Right renal cortex interstitium (tissue), 3 donors: ENCODE measurements around the gene SLC19A2. TPM values are rescaled to one million over a fixed set of nuclear protein-coding genes. Genes with fewer than 3 reads are reported as not detected.
A peak's percentile ranks its signal among the peaks of the same experiment; 100 is the strongest.
"Not testable (repeated sequence)": the region's sequence is repeated elsewhere in the genome, so short reads cannot be mapped to it uniquely, and the experiment has no call there.

Experiments used
- DNase-seq, 3 donors: peaks; one replicate each; pipeline ENCODE4 v3.0.0-alpha.2; 2013; ENCODE audit warnings: low read depth in 3 of 3, low spot score in 2 of 3
- polyA plus RNA-seq, 3 donors: library from polyadenylated mRNA; unstranded; fragments of 120-200 nt; gene quantifications; one replicate each; pipeline ENCODE4 v1.2.1, GENCODE V29; 2013; ENCODE audit not compliant: insufficient read length in 3 of 3

Gene SLC19A2
- polyA plus RNA-seq, 3 donors = 16.6 to 20.3 (median 18.5) TPM

DNA sequence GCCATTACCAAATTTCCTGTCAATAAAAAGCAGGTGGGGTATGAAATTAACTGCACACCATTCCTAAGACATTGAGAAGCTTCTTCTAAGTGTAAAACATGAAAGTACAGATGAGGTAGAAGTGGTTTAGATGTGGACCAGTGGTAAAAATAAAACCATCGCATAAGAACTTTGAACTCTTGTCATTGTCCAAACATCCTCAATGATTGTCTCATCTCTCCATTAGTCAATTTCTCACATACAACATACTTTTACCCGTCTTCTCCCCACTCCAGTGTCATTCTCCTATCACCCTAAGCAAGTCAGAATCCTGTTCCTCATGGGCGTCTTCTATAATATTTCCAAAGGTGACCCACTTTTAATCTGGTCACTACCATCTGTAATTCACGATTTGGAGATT lies 24.3 kb upstream of the SLC19A2 start:
- no peak for DNase-seq

DNA sequence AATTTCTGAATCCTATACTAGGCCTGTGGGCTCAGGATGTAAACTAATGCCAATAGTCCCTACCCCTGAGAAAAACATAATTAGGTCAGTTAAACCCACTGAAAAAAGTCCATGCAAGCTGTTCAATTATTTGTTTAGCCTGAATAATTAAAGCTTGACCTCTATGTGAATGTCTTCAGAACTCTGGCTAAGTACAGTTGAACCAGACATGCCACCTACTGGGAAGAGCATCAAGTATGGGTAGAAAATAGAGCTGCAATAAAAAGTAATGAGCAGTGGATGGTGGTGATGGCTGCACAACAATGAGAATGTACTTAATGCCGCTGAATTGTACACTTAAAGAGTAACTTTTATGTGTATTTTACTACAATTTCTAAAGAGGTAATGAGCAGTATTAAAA lies 23.6 kb upstream of the SLC19A2 start:
- DNase-seq = no peak

DNA sequence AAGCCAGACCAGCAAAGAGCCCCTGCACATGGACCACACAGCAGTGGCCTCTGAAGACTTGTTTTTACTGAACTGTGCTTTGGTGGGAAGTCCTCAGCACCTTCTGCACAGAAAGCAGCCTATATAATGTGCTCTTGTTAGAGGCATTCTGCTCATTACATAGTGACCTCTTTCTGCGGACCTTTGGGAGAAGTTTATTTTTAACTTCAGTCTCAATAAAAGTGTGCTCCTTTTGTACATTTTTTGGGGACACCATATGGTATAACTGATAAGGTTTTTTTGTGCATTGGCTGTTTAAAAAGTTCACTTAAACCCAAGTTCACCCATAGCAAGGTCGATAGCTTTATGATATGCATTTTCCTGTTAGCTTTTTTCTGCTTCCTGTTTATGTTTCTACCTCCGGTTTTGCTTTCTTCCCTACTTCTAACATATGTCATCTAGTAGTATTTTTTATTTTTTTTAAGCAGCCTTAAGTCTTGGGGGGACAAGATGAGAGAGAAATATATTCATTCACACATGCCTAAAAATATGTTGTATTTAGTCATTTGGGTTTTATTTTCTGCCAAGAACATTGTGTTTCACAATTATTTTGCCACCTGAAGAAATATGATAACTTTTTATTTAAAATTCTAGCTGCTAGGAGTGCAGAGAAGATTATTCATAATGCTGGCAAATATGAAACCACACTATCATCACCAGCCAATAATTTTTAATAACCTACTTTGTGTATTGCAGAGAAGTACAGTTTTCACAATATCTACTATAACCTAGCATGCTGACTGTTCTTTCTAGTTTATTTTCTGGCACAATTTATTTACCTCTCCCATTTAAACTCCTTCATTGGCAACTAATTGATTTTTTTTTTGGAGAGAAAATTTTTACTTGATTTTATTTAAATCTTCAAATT lies 22.9 kb upstream of the SLC19A2 start:
- no peak for DNase-seq

DNA sequence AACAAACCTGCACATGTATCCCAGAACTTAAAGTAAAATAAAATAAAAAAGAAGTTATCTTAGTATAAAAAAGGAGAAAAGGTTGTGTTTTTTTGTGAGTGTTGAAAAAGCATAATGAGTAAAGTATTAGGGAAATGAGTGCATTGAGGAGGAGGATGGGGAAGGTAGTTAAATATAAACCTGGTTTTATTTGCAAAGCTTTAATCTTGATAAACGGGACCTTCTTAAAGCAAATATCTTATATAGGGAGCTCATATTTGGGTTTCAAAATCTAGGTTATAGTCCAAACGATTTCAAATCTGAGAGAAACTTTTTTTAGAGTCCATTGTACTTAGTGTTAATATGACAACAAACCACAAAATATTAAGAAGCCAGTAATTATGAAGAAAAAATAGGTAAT lies 21.7 kb upstream of the SLC19A2 start:
- DNase-seq = no peak

DNA sequence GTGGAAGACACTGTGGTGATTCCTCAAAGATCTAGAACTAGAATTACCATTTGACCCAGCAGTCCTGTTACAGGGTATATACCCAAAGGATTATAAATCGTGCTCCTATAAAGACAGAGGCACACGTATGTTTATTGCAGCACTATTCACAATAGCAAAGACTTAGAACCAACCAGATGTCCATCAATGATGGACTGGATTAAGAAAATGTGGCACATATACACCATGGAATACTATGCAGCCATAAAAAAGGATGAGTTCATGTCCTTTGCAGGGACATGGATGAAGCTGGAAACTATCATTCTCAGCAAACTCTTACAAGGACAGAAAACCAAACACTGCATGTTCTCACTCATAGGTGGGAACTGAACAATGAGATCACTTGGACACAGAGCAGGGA lies 17.9 kb upstream of the SLC19A2 start:
- DNase-seq = not testable (repeated sequence)

DNA sequence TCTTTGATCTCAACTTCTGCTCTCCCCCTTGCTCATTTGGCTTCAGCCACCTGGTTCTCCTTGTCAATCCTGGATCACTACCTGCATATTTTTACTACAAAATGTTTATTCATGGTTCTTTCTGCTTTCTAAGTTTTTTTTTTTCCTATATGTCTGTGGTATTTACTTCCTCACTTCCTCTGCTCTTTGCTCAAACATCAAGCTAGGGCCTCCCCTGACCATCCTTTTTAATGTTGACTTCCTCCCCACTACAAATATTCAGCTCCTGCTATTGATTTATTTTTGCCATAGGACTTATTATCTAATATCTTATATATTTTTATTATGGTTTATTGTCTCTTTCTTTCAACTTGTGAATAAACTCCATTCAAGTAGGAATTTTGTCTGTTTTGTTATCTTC lies 14.1 kb upstream of the SLC19A2 start:
- DNase-seq = no peak

DNA sequence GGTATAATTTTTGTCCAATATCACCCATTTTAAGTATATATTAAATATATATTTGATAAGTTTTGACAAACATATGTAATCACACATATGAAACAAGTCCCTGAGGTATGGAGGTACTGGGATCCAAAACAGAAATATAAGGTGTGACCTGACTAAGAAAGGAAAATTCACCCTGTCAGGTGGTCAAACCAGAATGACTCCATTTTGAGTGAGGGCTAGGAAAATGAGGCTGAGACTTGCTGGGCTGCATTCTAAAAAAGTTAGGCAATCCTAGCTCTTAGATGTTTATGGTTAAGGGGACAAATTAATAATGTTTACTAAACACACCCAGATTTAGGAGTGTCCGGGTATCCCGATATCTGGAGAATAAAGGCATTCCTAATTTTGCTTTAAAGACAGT lies 11.6 kb upstream of the SLC19A2 start:
- DNase-seq = no peak

DNA sequence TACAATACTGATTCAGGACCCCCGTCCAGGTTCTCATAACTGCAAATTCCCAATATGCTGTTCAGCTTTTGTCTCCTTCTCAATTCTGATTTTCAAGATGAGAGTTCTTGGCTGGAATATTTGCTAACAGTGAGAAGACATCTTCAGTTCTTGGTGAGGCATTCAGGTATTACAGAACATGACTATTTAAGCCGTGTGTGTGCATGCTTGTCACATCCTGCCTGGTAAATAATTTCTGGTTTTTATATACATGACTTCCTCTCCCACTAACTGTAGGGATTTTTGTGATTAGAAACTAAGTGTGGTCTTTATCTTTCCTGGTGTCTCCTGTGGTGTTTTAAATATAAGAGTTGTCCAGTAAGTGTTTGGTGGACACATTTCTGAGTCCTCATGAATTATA lies 10.2 kb upstream of the SLC19A2 start:
- DNase-seq = no peak

DNA sequence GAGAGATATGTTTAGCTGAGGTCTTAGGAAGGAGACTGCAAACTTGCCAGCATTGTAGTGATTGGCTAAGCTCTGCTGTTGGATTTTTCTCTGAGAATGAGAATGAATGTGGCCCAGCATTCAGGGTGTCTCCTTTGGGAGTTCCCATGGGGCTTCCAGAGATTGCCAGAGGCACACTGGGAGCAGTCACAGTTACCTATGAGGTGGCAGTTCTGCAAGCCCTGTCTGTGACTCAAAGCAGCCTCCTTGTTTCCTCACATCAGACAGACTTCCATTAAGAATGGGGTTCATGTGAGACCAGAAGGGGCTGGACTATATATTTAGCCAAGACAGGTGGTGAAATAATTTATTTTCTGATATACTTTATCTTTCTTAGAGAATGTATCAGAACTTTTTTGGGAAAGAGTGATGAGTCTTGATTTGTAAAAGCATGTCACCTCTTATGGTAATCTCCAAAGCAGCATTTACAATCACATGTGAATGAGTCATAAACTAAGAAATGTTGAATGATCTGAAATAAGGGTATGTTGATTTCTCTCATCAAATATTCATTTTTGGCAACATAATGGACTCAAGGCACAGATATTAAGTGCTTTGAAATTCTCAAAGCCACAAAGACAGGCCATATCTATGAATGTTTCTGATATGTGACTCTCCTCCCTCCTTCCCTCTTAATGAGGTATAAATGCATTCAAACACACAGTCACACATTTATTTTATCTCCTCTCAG lies 9.5 kb upstream of the SLC19A2 start:
- no peak for DNase-seq

DNA sequence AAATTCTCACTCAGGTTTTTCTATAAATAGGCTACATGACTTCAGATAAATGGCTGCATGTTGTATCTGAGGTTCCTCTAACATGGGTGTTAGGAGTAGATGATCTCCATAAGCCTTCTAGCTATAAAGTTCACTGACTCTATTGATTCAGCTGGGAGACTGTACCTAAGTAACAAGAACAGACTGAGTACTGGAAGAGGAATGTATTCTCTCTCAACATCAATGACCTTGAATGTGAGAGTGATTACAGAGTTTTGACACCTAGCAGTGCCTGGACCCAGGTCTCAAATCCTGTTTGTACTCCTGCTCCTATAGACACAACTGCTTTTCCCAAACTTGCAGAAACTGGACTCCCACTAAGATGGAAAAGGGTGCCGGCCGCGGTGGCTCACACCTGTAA lies 8.6 kb upstream of the SLC19A2 start:
- no peak for DNase-seq

DNA sequence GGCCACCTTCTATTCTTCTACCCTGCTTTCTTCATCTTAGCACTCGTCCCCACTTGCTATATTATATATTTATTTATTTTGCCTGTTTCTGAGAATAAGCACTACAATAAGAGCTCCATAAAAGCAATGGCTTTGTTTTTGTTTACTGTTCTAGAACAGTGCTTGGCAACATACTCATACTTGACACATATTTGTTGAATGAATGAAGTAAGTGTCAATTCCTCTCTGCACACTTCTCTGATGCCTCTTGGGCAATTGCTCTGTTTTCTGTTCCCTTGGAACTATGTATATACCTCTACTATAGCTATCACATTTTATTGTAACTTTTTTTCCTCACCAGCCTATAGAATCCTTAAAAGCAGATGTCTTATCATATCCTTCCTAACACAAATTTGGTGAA lies 7.5 kb upstream of the SLC19A2 start:
- no peak for DNase-seq

DNA sequence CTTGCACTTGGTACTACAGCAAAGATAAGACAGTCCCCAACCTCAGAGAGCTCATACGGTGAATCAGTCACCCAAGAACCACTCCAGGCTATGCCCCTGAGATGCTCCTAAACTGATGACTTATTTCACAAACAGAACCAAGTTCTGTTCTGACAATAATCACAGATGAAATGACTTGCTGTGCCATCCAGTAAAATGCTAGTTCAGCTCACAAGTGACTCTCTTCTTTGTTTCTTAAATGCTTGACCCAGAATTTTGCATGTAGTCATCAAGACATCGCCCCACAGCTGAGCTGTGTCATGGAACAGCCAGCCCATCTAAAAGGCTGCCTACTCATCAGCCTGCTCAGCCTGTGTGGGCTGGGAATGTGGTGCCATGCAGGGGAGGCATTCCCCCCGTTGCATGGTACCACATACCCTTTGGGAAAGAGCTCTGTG lies 6.1 kb upstream of the SLC19A2 start:
- no peak for DNase-seq

DNA sequence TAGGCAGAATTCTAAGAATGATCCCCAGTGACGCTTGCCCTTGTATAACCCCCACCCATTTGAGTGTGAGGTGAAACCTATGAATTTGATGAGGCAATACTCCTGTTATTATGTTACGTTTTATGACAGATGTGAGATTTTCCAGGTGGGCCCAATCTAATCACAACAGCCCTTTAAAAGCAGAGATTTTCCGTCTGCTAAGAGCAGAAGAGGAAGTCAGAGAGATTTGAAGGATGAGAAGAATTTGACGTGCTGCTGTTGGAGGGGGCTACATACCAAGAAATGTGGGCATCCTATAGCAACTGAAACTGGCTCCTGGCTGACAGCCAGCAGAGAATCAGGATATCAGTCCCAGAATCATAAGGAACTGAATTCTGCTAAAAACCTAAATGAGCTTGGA lies 2.4 kb upstream of the SLC19A2 start:
- no peak for DNase-seq

DNA sequence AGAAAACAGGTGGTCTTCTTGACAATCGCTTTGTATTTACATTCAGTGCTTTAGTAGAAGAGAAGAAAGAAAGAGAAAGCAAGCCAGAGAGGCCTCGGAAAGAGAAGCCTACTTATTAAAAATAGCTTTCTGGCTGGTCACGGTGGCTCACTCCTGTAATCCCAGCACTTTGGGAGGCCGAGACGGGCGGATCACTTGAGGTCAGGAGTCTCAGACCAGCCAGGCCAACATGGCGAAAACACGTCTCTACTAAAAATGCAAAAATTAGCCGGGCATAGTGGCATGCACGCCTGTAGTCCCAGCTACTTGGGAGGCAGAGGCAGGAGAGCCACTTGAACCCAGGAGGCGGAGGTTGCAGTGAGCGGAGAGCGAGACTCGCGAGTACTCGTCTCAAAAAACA lies 1.8 kb upstream of the SLC19A2 start:
- DNase-seq = no peak

DNA sequence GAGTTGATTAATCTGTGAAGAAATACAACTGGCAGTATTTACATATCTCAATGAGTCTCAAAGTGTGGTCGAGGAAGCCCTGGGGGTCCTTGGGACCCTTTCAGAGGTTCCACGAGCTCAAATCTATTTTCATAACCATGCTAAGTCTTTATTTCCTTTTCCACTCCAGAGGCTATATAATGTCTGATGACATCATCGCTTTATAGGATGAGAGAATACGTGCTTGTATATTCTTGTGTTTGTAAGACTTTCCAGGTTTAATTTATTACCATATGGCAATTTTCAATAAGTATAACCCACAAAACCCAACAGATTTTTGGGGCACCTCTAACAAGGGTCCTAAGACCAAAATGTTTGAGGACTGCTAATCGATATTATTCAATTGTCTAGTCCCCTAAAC lies 1.4 kb upstream of the SLC19A2 start:
- DNase-seq = no peak

DNA sequence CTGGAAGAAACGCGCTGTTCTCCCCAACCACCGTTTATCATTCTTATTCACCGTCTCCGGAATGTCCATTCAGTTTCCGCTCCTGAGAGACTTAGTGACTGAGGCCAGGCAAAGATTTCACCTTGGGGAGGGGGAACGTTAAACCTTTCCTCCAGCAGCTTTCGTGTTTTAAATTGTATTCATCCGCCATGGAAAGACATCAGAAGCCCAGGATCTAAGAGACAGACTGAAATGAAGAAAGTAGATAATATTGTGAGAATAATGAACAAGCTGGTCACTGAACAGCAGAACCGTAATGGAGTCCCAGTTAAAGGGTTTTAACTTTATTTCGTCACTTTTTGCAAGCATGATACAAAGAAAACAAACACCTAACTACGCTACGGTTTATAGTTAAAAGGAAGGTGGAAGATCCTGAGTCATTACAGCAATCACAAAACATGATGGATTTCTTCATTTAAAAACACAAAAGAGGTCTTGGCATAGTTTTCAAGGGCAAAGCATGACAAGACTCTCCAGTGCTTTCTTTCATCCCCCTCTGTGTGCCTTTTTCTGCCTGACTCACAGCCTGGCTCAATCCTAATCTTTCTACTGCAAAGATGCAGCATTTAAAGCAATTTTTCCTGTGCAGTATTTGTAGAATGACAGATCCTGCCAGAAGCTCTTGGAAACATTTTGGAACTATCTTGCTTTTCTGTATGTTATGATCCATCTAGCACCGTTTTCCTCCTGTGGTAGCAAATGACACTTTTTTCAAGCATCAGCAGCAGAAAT lies 722 bp upstream of the SLC19A2 start:
- no peak for DNase-seq

DNA sequence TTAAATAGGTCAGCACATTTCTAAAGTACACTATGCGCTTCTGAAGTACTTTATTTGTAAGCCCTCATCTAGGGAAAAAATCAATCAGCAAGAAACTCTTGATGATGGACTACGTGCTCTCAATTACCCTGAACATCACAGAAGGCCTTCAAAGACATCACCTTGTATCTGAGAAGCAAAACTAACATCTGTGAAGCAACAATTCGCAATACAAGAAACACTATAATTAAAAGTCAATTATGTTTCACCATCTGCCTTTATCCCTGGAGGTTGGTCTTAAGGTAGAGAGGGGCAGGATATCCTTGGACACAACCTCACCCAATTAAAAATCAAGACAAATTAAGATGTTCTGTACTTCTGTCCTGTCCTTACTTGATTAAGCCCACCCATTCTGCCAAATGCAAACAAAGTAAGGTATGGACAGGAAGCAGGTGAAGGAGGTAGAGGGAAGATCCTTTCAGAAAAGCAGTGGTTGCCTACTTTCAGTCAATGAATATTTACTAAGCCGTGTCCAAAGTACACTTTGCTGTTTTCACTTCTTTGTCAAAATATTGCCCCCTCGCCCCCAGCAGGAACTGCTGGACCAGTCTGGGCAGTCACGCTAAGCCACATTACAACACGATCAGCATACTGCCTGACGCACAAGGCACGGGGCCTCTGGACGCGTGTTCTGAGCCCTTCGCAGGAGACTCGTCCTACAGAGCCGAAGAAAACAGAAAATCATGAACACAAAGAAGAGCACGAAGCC lies 887 bp downstream of the SLC19A2 start:
- DNase-seq = peak in 1 of 3 donors; percentile 33

DNA sequence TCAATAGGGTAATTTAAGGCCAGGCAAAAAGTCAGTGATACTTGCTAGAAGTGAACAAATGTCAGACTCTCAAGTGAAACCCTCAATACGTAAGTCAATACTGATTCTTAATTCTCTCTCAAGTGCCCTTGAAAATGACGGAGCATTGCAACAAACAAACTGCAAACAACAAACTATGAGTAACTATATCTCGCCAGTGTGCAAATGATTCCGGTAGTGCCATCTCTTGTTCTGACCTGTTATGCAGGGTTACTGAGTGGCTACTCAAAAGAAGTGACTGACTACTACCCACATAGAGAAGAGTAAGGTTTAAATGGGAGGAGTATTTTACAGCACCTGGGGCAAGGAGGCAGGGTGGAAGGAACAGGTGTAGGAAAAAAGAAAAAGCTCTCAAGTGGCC lies 1.6 kb downstream of the SLC19A2 start:
- no peak for DNase-seq

DNA sequence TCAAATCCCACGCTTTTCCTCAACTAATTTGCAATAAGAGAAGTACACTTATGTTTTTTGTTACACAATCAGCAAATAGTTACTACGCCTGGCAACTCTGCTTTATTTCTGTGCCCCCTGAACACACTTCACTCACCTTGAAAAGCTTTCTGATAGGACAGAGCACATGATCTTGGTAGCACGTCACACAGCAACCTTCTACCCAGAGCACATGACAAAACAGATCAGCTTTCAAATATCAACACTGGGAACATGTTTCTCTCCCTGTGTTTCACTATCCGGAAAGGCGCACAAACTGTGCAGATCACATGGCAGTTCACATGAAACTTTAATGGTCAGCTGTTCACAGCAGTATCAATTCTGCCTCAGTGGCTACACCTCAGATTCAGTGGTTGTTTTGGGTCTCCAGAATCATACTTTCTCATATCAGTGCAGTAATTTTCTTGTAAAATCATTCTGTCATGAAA lies 2.2 kb downstream of the SLC19A2 start:
- DNase-seq = peak in 1 of 3 donors; percentile 35

DNA sequence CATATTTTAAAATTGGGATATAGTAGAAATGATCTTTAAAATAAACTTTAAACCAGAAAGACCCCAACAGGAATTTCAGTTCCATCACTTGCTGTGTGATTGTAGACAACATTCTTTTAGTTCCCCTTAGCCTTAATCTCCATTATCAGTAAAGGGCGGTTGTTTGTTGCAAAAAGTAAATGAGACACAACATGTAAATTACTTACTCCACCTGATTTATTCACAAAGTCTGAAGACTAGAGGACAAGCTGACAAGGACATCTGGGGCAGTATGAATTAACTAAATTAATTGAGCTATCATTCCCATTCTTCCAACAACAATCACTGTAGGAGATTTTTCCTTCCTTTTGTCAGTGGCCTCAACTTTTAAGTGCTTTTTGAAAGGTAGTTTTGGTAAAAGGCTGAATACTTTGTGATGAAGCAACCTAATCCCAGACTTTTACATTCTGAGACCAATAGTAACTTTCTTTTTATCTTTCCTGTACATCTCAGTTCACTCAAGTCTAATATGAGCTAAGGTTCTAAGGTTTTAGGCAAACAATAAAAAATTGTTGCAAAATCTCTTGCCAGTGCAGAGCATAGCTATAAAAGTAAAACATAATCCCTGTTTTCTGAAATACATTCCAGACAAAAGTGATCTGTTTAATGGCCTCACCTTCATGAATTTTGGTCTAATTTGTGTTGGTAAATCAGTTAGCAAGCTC lies 6.2 kb downstream of the SLC19A2 start:
- DNase-seq = no peak
